IMR-90 (cell line): ENCODE results near the gene NPAS3. TPM values are rescaled to one million over a fixed set of nuclear protein-coding genes. Genes with fewer than 3 reads are reported as not detected.

ENCODE experiments used
- ATAC-seq: fragments of 200-7000 bp; cut with Tn5 transposase; 2 replicates; pipeline ENCODE4 v1.9.1; 2020; ENCODE audit warnings: low read depth, mild to moderate bottlenecking, moderate library complexity
- BruUV-seq: library from RNA; stranded (reverse); fragments of 400-500 nt; replicated peaks from 2 replicates; lab custom pipeline; 2021; lab: Mats Ljungman, UMichigan
- CTCF ChIA-PET: fragments of 300-600 bp; formaldehyde crosslinking; extraction: SDS; loops from one replicate; lab custom pipeline; 2021; ENCODE audit warnings: antibody characterized with exemption; lab: Yijun Ruan, JAX
- POLR2A ChIA-PET: fragments of 300-600 bp; sonication (Branson Sonifier 250); formaldehyde crosslinking; loops from one replicate; lab custom pipeline; 2022; ENCODE audit warnings: antibody characterized with exemption; ENCODE audit not compliant: unreplicated experiment; lab: Charles Lee
- DNase-seq: peaks from one replicate; pipeline ENCODE4 v3.0.0; 2013
- H2AFZ ChIP-seq: replicated peaks from 2 replicates; pipeline ENCODE3; 2013; ENCODE audit warnings: low read length, mild to moderate bottlenecking; ENCODE audit not compliant: poor library complexity
- H2AK5ac ChIP-seq: 2 replicates; pipeline ENCODE4 v1.6.1; 2013; ENCODE audit warnings: low read depth, low read length, inconsistent platforms
- H2AK9ac ChIP-seq: replicated peaks from 2 replicates; pipeline ENCODE3; 2013; ENCODE audit warnings: mild to moderate bottlenecking, low read depth, low read length, moderate library complexity; ENCODE audit not compliant: poor library complexity
- H2BK120ac ChIP-seq: 2 replicates; pipeline ENCODE4 v1.6.1; 2013; ENCODE audit warnings: low read depth, low read length, inconsistent platforms
- H2BK15ac ChIP-seq: 3 replicates; pipeline ENCODE4 v1.6.1; 2013; ENCODE audit warnings: low read depth, low read length, inconsistent platforms
- H2BK20ac ChIP-seq: 2 replicates; pipeline ENCODE4 v1.6.1; 2013; ENCODE audit warnings: low read depth, mild to moderate bottlenecking, inconsistent platforms, low read length, moderate library complexity
- H2BK5ac ChIP-seq: 2 replicates; pipeline ENCODE4 v1.6.1; 2013; ENCODE audit warnings: mild to moderate bottlenecking, low read depth, low read length, inconsistent platforms; ENCODE audit not compliant: poor library complexity, severe bottlenecking
- H3K14ac ChIP-seq: replicated peaks from 2 replicates; pipeline ENCODE4 v1.6.1; 2013; ENCODE audit warnings: low read depth, low read length, inconsistent platforms
- H3K18ac ChIP-seq: 2 replicates; pipeline ENCODE4 v1.6.1; 2013; ENCODE audit warnings: low read depth, low read length, control low read depth
- H3K23ac ChIP-seq: 2 replicates; pipeline ENCODE4 v1.6.1; 2013; ENCODE audit warnings: low read depth, low read length, inconsistent platforms
- H3K27ac ChIP-seq: 2 replicates; pipeline ENCODE4 v1.5.1; 2013; ENCODE audit warnings: mild to moderate bottlenecking, control low read depth, low read length; ENCODE audit not compliant: insufficient read depth
- H3K27me3 ChIP-seq: 2 replicates; pipeline ENCODE4 v1.6.1; 2013; ENCODE audit warnings: low read length; ENCODE audit not compliant: control insufficient read depth, insufficient read depth
- H3K36me3 ChIP-seq: 2 replicates; pipeline ENCODE4 v1.6.1; 2013; ENCODE audit warnings: low read length, mixed read lengths; ENCODE audit not compliant: control insufficient read depth, insufficient read depth
- H3K4ac ChIP-seq: 2 replicates; pipeline ENCODE4 v1.6.1; 2013; ENCODE audit warnings: low read depth, low read length, inconsistent platforms
- H3K4me1 ChIP-seq: 2 replicates; pipeline ENCODE4 v1.6.1; 2013; ENCODE audit warnings: low read length, mixed read lengths; ENCODE audit not compliant: control insufficient read depth, insufficient read depth
- H3K4me2 ChIP-seq: 2 replicates; pipeline ENCODE4 v1.6.1; 2013; ENCODE audit warnings: low read depth, mild to moderate bottlenecking, control low read depth, low read length, moderate library complexity
- H3K4me3 ChIP-seq: 2 replicates; pipeline ENCODE4 v1.5.1; 2013; ENCODE audit warnings: low read depth, mild to moderate bottlenecking, control low read depth, low read length, moderate library complexity; ENCODE audit not compliant: insufficient read depth
- H3K56ac ChIP-seq: 2 replicates; pipeline ENCODE4 v1.6.1; 2013; ENCODE audit warnings: low read length, inconsistent platforms; ENCODE audit not compliant: insufficient read depth; ENCODE audit errors: extremely low read depth
- H3K79me1 ChIP-seq, 2 experiments: 2 replicates each; pipeline ENCODE4 v1.6.1; 2013; ENCODE audit warnings: low read length in 2 of 2, inconsistent platforms in 1 of 2, low read depth in 1 of 2
- H3K9ac ChIP-seq: 2 replicates; pipeline ENCODE4 v1.6.1; 2013; ENCODE audit warnings: low read depth, low read length, control low read depth
- H3K9me1 ChIP-seq: 2 replicates; pipeline ENCODE4 v1.6.1; 2013; ENCODE audit warnings: low read length, inconsistent platforms; ENCODE audit not compliant: insufficient read depth
- H3K9me3 ChIP-seq: 2 replicates; pipeline ENCODE4 v1.6.1; 2013; ENCODE audit warnings: low read length; ENCODE audit not compliant: control insufficient read depth, insufficient read depth
- H4K20me1 ChIP-seq: 2 replicates; pipeline ENCODE4 v1.6.1; 2013; ENCODE audit warnings: low read length, inconsistent platforms; ENCODE audit not compliant: insufficient read depth
- H4K5ac ChIP-seq: 2 replicates; pipeline ENCODE4 v1.6.1; 2013; ENCODE audit warnings: mild to moderate bottlenecking, low read depth, low read length, control low read depth
- H4K8ac ChIP-seq, 2 experiments: 2 replicates each; pipeline ENCODE4 v1.6.1; 2013; ENCODE audit warnings: low read depth in 2 of 2, low read length in 2 of 2, control low read depth in 1 of 2, inconsistent platforms in 1 of 2
- H4K91ac ChIP-seq: 2 replicates; pipeline ENCODE4 v1.6.1; 2013; ENCODE audit warnings: low read depth, low read length, inconsistent platforms; ENCODE audit not compliant: insufficient read depth
- BHLHE40 ChIP-seq: fragments of 150-350 bp; IDR thresholded peaks from 2 replicates; pipeline ENCODE4 v1.6.1; 2016; ENCODE audit warnings: mild to moderate bottlenecking, low read depth, low read length
- CEBPB ChIP-seq: IDR thresholded peaks from 2 replicates; pipeline ENCODE4 v1.6.1; 2012; ENCODE audit warnings: low read depth, low read length, improper control_type of control experiment
- CHD1 ChIP-seq: IDR thresholded peaks from 2 replicates; pipeline ENCODE4 v1.6.1; 2012; ENCODE audit warnings: low read depth, low read length, improper control_type of control experiment
- CTCF ChIP-seq: conservative IDR thresholded peaks from 2 replicates; pipeline ENCODE4 v1.5.1; 2012; ENCODE audit warnings: mild to moderate bottlenecking, low read depth, low read length, improper control_type of control experiment
- ELK1 ChIP-seq: fragments of 150-350 bp; IDR thresholded peaks from 2 replicates; pipeline ENCODE4 v1.6.1; 2016; ENCODE audit warnings: low read depth, mild to moderate bottlenecking, low read length, moderate library complexity, borderline replicate concordance
- FOS ChIP-seq: fragments of 150-350 bp; IDR thresholded peaks from 2 replicates; pipeline ENCODE4 v1.6.1; 2016; ENCODE audit warnings: low read depth, low read length
- MAFK ChIP-seq: IDR thresholded peaks from 2 replicates; pipeline ENCODE4 v1.6.1; 2012; ENCODE audit warnings: low read depth, low read length, improper control_type of control experiment
- MAZ ChIP-seq: IDR thresholded peaks from 2 replicates; pipeline ENCODE4 v1.6.1; 2012; ENCODE audit warnings: low read depth, mild to moderate bottlenecking, low read length, improper control_type of control experiment, moderate library complexity, borderline replicate concordance
- MXI1 ChIP-seq: IDR thresholded peaks from 2 replicates; pipeline ENCODE4 v1.6.1; 2012; ENCODE audit warnings: low read depth, mild to moderate bottlenecking, low read length, moderate library complexity, borderline replicate concordance
- NFE2L2 ChIP-seq: fragments of 150-350 bp; IDR thresholded peaks from 2 replicates; pipeline ENCODE4 v1.6.1; 2016; ENCODE audit warnings: low read depth, mild to moderate bottlenecking, low read length
- POLR2A ChIP-seq: IDR thresholded peaks from 2 replicates; pipeline ENCODE4 v1.6.1; 2012; ENCODE audit warnings: mild to moderate bottlenecking, low read depth, low read length
- RAD21 ChIP-seq: IDR thresholded peaks from 2 replicates; pipeline ENCODE4 v1.6.1; 2012; ENCODE audit warnings: low read length, improper control_type of control experiment
- RCOR1 ChIP-seq: IDR thresholded peaks from 2 replicates; pipeline ENCODE4 v1.6.1; 2012; ENCODE audit warnings: mild to moderate bottlenecking, low read length, improper control_type of control experiment; ENCODE audit not compliant: insufficient replicate concordance
- RFX5 ChIP-seq: IDR thresholded peaks from 2 replicates; pipeline ENCODE4 v1.8.0; 2012; ENCODE audit warnings: low read depth, mild to moderate bottlenecking, low read length, moderate library complexity
- SMC3 ChIP-seq: fragments of 150-350 bp; IDR thresholded peaks from 2 replicates; pipeline ENCODE4 v1.6.1; 2016; ENCODE audit warnings: low read depth, mild to moderate bottlenecking, antibody characterized with exemption, low read length, moderate library complexity
- USF2 ChIP-seq: fragments of 150-350 bp; IDR thresholded peaks from 2 replicates; pipeline ENCODE4 v1.6.1; 2017; ENCODE audit warnings: mild to moderate bottlenecking, antibody characterized with exemption, low read length, low read depth
- whole genome bisulfite sequencing, 2 experiments: methylation state at CpG; one replicate each; pipeline versions ENCODE4 v1.1.5 to v1.1.7; 2013; ENCODE audit warnings: missing lambda C conversion rate in 2 of 2; ENCODE audit not compliant: insufficient read length in 1 of 2; ENCODE audit errors: extremely low coverage in 2 of 2; 5-methylcytosine and 5-hydroxymethylcytosine counted together
- dilution Hi-C: fragments of 300-500 bp; cut with HindIII; formaldehyde crosslinking; loops from one replicate; pipeline ENCODE4 v1.14.3; 2018; ENCODE audit warnings: low sequenced_read_pairs; ENCODE audit not compliant: unreplicated experiment
- in situ Hi-C: fragments of 300-500 bp; cut with MboI; formaldehyde crosslinking; loops from 3 replicates; pipeline ENCODE4 v1.14.3; 2019; ENCODE audit warnings: low sequenced_read_pairs, inconsistent platforms, mixed read lengths
- intact Hi-C: fragments of 100-400 bp; cut with micrococcal nuclease; formaldehyde crosslinking; loops from 2 replicates; pipeline ENCODE4 v1.10.0; 2022
- polyA plus RNA-seq, 3 experiments: library from polyadenylated mRNA; depleted of rRNA; stranded (reverse); fragments of >200 nt; gene quantifications; 2 replicates each; pipeline ENCODE4 v1.2.3, GENCODE V29; 2012; ENCODE audit warnings: low replicate concordance in 1 of 3
- total RNA-seq: library from RNA; depleted of rRNA; stranded (reverse); fragments of >200 nt; gene quantifications from 2 replicates; pipeline ENCODE4 v1.2.3, GENCODE V29; 2012

Gene NPAS3
- total and polyA plus RNA-seq, 2 of the 4 experiments (the other 2 are of a cell fraction): not detected

- in situ Hi-C loops (no loop called here), intact Hi-C loops (no loop called here), dilution Hi-C loops (no loop called here)
- H4K8ac ChIP-seq: no peak overlapping the region
- ATAC-seq: no peak
- ChIA-PET POLR2A (no interaction called here), CTCF (no interaction called here)
- H2AK9ac ChIP-seq: no peak overlapping the region
- no peak overlapping the region for H3K4me3 ChIP-seq
- H3K9me1 ChIP-seq: no peaks in the 10 kb centered on the region
- H3K4ac ChIP-seq: no peak overlapping the region
- no peaks in the 10 kb centered on the region for H3K79me1 ChIP-seq
- H3K14ac ChIP-seq: no peak overlapping the region
- H3K56ac ChIP-seq: no peak overlapping the region
- H3K4me2 ChIP-seq: no peak overlapping the region
- no TSS peak for BruUV-seq
- H3K9ac ChIP-seq: no peak overlapping the region
- H3K23ac ChIP-seq: no peak overlapping the region
- no CpG with 5 or more reads among the region's 6 CpGs for WGBS, 2 experiments
- no peaks in the 10 kb centered on the region for H4K20me1 ChIP-seq
- H3K36me3 ChIP-seq: no peaks in the 10 kb centered on the region
- H2BK20ac ChIP-seq: no peak overlapping the region
- no peak overlapping the region for H2BK120ac ChIP-seq
- H3K9me3 ChIP-seq: no peaks in the 10 kb centered on the region
- H2AFZ ChIP-seq: no peak overlapping the region
- no peak for DNase-seq
- no peak overlapping the region for H3K18ac ChIP-seq
- no peak overlapping the region for H2AK5ac ChIP-seq
- TF ChIP-seq MAZ (no peak), NFE2L2 (no peak), USF2 (no peak), RFX5 (no peak), RCOR1 (no peak), BHLHE40 (no peak), RAD21 (no peak), MXI1 (no peak), CEBPB (no peak), CTCF (no peak), CHD1 (no peak), MAFK (no peak), ELK1 (no peak), SMC3 (no peak), POLR2A (no peak), FOS (no peak)
- H2BK5ac ChIP-seq: no peak overlapping the region
- no peaks in the 10 kb centered on the region for H3K4me1 ChIP-seq
- no peak overlapping the region for H3K27ac ChIP-seq
- H4K91ac ChIP-seq: no peak overlapping the region
- H2BK15ac ChIP-seq: no peak overlapping the region
- H4K5ac ChIP-seq: no peak overlapping the region
- no peaks in the 10 kb centered on the region for H3K27me3 ChIP-seq
These were observed 596.0 kb downstream of the NPAS3 start for GRCh38 chr14:33534632-33535031.
